Measurements from ENCODE around the gene ATP1A2.

ATP1A2 gene

DNA sequence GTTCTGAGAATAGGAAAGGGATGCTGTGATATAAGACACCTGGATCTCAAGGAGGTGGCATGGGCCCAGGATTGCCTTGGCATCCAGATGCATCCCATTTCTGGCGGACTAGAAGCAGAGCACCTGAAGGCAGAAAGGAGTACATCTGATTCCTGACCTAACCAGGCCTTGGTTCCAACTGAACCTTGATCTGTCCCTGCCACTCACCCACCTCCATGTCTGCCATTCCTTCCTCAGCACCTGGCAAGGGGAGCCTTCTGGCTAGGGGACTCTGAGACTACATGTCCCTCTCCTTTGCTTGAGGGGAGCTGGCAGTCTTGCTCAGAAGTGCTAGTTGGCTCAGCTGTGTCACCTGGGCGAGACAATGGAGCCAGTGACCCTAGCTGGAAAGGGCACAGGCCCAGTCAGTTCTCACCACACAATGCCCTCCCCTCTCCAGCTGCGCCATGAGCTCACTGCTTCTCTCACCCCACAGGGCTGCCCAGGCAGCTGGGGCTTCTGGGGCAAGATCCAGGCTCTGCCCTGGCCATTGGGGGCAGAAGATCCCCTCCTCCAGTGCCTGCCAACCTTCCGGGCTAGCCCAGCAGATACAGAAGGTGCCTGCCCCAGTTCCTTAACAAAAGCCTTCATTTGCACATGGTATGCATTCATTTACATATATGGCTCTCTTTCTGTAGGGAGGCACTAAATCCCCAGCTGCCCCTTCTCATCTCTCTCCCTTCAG lies 20.0 kb upstream of the ATP1A2 start:
- TF ChIP-seq, protein P1, sequence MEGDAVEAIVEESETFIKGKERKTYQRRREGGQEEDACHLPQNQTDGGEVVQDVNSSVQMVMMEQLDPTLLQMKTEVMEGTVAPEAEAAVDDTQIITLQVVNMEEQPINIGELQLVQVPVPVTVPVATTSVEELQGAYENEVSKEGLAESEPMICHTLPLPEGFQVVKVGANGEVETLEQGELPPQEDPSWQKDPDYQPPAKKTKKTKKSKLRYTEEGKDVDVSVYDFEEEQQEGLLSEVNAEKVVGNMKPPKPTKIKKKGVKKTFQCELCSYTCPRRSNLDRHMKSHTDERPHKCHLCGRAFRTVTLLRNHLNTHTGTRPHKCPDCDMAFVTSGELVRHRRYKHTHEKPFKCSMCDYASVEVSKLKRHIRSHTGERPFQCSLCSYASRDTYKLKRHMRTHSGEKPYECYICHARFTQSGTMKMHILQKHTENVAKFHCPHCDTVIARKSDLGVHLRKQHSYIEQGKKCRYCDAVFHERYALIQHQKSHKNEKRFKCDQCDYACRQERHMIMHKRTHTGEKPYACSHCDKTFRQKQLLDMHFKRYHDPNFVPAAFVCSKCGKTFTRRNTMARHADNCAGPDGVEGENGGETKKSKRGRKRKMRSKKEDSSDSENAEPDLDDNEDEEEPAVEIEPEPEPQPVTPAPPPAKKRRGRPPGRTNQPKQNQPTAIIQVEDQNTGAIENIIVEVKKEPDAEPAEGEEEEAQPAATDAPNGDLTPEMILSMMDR (IDR thresholded peaks at IDR 0.05; ENCODE audit: control extremely low read depth, extremely low read depth, low read depth, missing control alignments): no peak
- POLR2A ChIA-PET: no interaction called here
- CTCF ChIA-PET: interaction anchor here (1.1 to 30.0 kb wide), 6 partner anchors 9 to 281 kb away, joined by 3 to 983 read pairs (median 13); partner anchors contain the start of genes KCNJ10 and KCNJ9
- DNase-seq (ENCODE audit: extremely low spot score): no peak

DNA sequence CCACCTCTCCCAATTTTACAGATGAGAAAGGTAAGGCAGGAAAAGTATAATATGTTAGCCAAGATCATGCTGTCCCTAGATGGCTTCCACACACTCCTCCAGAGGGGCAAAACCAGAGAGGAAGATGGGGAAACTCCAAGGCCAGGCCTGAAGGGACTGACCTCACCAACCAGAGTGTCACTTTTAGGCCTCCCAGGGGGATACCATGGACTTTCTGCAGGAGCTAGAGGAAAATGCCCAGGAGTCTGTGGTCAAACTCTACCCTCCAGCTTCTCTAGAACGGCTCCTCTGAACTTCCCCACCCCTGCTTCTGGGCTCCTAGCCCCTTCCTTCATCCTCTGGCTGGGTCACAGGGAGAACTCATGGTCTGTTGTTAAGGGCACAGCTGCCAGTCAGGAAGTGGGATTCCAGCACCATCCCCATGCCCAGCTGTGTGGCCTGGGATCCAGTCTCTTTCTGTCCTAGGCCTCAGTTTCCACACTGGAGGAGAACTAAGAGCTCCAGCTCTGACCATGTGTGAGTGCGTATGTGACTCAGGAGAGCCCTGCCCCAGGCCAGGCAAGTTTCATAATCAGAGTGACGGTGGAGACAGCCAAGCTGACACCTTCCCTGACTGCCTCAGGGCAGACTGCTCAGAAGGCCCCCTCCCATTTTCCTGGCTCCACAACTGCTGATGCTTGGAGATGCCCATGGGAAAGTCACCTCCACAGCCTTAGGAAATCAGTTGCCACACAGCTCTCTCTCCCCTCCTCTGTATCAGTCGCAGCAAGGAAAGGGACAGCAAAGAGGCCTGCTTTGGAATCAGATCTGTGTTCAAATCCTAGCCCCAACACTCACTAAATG lies 19.1 kb upstream of the ATP1A2 start:
- no peak for DNase-seq (ENCODE audit: extremely low spot score)
- TF ChIP-seq, protein P1 (IDR thresholded peaks at IDR 0.05; ENCODE audit: control extremely low read depth, extremely low read depth, low read depth, missing control alignments): no peak
- CTCF ChIA-PET: interaction anchor here (0.9 to 30.0 kb wide), 7 partner anchors 10 to 280 kb away, joined by 3 to 983 read pairs (median 9); partner anchors contain the start of genes KCNJ10 and KCNJ9
- POLR2A ChIA-PET: interaction anchor here (0.6 kb wide), 1 partner anchor 264 kb away, joined by 9 read pairs; no protein-coding TSS in a partner anchor

DNA sequence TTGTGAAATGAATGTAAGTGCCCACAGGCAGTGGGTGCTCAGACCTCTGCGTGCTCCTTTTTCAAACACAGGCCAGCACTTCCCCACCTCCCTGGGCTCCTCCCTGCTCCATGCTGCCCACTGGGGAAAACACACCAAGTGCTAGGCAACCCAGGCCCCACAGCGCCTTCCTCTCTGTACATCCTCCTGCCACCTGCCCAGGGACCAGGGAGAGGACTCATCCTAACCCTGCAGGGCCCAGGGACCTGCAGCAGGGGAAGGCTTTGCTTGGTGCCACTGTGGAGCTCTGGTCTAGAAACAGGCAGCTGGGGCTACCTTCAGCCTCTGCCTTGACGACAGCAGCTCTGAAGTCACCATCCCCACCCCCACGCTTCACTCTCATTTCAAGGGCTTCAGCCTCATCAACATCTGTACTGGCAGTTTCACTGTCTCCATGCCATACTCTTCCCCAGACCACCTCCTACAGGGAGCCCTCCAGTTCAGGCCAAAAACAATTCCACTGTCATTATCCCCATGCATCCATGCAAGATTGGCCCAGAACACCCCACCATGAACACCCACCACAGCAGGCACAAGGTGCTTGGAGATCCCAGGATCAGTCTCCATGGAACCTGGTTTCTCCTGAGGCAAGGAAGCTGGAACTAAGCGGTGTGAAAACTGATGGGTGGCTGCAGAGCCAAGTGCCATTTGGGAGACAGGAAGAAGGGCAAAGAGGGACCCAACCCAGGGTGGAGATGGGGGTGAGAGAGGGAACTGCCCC lies 18.2 kb upstream of the ATP1A2 start:
- DNase-seq (ENCODE audit: extremely low spot score): no peak
- ChIA-PET CTCF (interaction anchor here (0.7 to 30.0 kb wide), 10 partner anchors 9 to 744 kb away, joined by 3 to 983 read pairs (median 9); partner anchors contain the start of genes KCNJ10 and KCNJ9), POLR2A (interaction anchor here (0.6 kb wide), 1 partner anchor 263 kb away, joined by 9 read pairs; no protein-coding TSS in a partner anchor)
- TF ChIP-seq, protein P1 (IDR thresholded peaks at IDR 0.05; ENCODE audit: control extremely low read depth, extremely low read depth, low read depth, missing control alignments): no peak

DNA sequence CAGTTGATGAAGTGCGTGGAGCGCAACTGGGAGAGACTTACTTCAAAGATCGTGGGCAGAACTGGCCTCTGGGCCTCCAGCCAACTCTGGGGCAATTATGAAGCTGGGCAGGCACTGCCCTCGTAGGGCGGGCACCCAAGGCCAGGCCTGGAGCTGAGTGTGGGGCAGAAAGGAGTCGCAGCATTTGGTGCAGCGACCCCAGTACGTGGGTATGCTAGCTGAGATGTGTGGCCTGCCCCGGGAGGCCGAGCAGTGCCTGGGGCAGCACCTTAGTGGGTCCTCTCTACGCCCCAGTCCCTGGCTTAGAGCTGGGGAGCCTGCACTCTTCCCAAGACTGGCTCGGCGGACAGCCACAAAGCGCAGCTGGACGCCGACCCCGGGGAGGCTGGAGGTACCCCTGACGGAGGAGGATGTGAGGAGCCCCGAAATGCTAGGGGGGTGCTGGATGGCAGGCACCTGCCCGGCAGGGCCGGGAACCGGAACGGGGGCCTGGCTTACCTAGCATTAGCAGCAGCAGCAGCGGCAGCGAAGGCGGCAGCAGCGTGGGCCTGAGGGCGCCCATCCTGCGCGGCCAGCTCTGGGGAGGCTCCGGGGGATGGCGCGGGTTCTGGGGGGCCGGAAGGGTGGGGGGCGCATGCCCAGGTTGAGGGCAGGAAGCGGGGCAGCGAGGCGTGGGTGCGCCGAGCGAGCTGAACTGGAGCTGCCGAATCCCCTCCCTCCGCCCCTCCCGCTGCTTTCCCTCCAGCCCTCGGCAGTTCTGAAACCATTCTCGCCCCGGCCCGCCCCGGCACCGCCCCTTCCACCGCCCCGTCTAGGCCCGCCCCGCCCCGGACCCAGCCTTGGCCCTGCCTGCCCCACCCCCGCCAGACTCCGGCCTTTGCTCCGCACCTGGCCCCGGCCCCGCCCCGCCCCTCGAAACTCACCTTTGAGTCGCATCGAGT lies 17.4 kb upstream of the ATP1A2 start, which contains the start of gene IGSF8:
Gene IGSF8, minus strand, starts transcription at position 709 of the 941 bp plus-strand sequence. Its CDS starts 147 bp downstream, at position 562.
- POLR2A ChIA-PET: no interaction called here
- CTCF ChIA-PET: interaction anchor here (0.7 to 30.0 kb wide), 12 partner anchors 10 to 744 kb away, joined by 3 to 983 read pairs (median 8); partner anchors contain the start of genes KCNJ10 and KCNJ9
- DNase-seq (ENCODE audit: extremely low spot score): peak; percentile 31
- TF ChIP-seq, protein P1 (IDR thresholded peaks at IDR 0.05; ENCODE audit: control extremely low read depth, extremely low read depth, low read depth, missing control alignments): no peak

DNA sequence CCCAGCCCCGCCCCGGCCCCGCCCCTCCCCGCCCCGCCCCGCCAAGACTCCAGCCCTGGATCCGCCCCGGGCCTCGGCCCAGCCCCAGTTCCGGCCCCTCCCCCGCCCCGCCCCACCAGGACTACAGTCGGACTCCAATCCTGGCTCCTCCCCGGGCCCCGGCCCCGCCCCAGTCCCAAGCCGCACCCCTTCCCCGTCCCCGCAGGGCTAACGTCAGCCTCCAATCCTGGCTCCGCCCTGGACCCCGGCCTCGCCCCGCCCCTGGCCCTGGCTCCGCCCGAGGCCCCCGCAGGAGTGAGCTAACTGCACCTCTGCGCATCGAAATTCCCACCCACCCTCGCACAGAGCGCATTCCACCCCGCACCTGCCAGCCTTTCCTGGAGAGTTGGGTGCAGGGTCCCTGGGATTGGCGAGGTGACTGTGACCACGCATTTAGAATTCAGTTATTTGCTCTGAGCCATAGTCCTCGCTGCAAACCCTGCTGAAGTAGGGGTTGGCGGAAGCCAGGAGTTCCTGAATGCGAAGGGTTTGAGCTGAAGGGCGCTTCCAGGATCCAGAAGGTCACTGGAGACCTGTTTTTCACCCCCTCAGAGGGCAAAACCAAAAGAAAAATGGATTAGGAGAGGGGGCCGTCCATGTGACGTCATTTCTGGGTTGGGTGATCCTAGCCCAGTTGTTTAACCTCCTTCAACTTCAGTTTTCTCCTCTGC lies 16.6 kb upstream of the ATP1A2 start:
- peak; percentile 100 for DNase-seq (ENCODE audit: extremely low spot score)
- TF ChIP-seq, protein P1 (IDR thresholded peaks at IDR 0.05; ENCODE audit: control extremely low read depth, extremely low read depth, low read depth, missing control alignments): no peak
- ChIA-PET CTCF (interaction anchor here (0.8 to 30.0 kb wide), 10 partner anchors 10 to 279 kb away, joined by 3 to 983 read pairs (median 8); partner anchors contain the start of genes KCNJ10 and KCNJ9), POLR2A (no interaction called here)

All from GM10248 (cell line).